HG02970 (cell line): ENCODE results near the gene KCNAB2.
"Not testable (repeated sequence)": the region's sequence is repeated elsewhere in the genome, so short reads cannot be mapped to it uniquely, and the experiment has no call there.

Experiments
- ATAC-seq: cut with Tn5 transposase; IDR thresholded peaks from one replicate; pipeline ENCODE4 v1.9.1; 2021; ENCODE audit warnings: mild to moderate bottlenecking, moderate library complexity, moderate number of reproducible peaks; ENCODE audit not compliant: unreplicated experiment, low FRiP score

KCNAB2 gene

GRCh38 chr1:6077061-6077460 lies 31.4 kb downstream of the KCNAB2 start:
- ATAC-seq: not testable (repeated sequence)

GRCh38 chr1:6077506-6077905 lies 31.8 kb downstream of the KCNAB2 start:
- ATAC-seq: no peak

- no peak for ATAC-seq
Observed at GRCh38 chr1:6077919-6078318, 32.2 kb downstream of the KCNAB2 start.

GRCh38 chr1:6080469-6080868 lies 34.8 kb downstream of the KCNAB2 start:
- no peak for ATAC-seq

- ATAC-seq: no peak
Observed at GRCh38 chr1:6081901-6082300, 36.2 kb downstream of the KCNAB2 start.

- ATAC-seq: no peak
Observed at GRCh38 chr1:6082430-6082971, 36.8 kb downstream of the KCNAB2 start.

- ATAC-seq: no peak
Observed at GRCh38 chr1:6083385-6083784, 37.7 kb downstream of the KCNAB2 start.

GRCh38 chr1:6083801-6084446 lies 38.2 kb downstream of the KCNAB2 start:
- ATAC-seq: no peak

- no peak for ATAC-seq
Observed at GRCh38 chr1:6084781-6085495, 39.2 kb downstream of the KCNAB2 start.

GRCh38 chr1:6085666-6086065 lies 40.0 kb downstream of the KCNAB2 start:
- no peak for ATAC-seq

GRCh38 chr1:6086358-6086757 lies 40.7 kb downstream of the KCNAB2 start:
- no peak for ATAC-seq

- no peak for ATAC-seq
Observed at GRCh38 chr1:6086762-6087376, 41.2 kb downstream of the KCNAB2 start.

- ATAC-seq: no peak
Observed at GRCh38 chr1:6087377-6087772, 41.7 kb downstream of the KCNAB2 start.

GRCh38 chr1:6087958-6088357 lies 42.3 kb downstream of the KCNAB2 start:
- no peak for ATAC-seq

GRCh38 chr1:6088956-6089355 lies 43.3 kb downstream of the KCNAB2 start:
- ATAC-seq: no peak

- no peak for ATAC-seq
Observed at GRCh38 chr1:6090288-6090687, 44.6 kb downstream of the KCNAB2 start.

GRCh38 chr1:6090996-6091822 lies 45.5 kb downstream of the KCNAB2 start:
- ATAC-seq: no peak

- ATAC-seq: no peak
Observed at GRCh38 chr1:6091823-6092109, 46.1 kb downstream of the KCNAB2 start.

GRCh38 chr1:6092211-6092610 lies 46.5 kb downstream of the KCNAB2 start:
- ATAC-seq: no peak

- ATAC-seq: no peak
Observed at GRCh38 chr1:6093071-6093470, 47.4 kb downstream of the KCNAB2 start.

- no peak for ATAC-seq
Observed at GRCh38 chr1:6093611-6094010, 47.9 kb downstream of the KCNAB2 start.
